Stimulated activated CD4-positive, alpha-beta T cell treated with anti-CD3 and anti-CD28 coated beads, TNF-alpha, amount 100 ng/mL, for 24 hours (primary cell): Measurements from ENCODE around the gene SCN4A.
A peak's percentile ranks its signal among the peaks of the same experiment; 100 is the strongest.
"Not testable (repeated sequence)": the region's sequence is repeated elsewhere in the genome, so short reads cannot be mapped to it uniquely, and the experiment has no call there.

Experiments used
- DNase-seq, 3 experiments: peaks; one replicate each; pipeline ENCODE4 v3.0.0-alpha.2; 2020; ENCODE audit warnings: low read depth in 3 of 3

SCN4A gene

DNA sequence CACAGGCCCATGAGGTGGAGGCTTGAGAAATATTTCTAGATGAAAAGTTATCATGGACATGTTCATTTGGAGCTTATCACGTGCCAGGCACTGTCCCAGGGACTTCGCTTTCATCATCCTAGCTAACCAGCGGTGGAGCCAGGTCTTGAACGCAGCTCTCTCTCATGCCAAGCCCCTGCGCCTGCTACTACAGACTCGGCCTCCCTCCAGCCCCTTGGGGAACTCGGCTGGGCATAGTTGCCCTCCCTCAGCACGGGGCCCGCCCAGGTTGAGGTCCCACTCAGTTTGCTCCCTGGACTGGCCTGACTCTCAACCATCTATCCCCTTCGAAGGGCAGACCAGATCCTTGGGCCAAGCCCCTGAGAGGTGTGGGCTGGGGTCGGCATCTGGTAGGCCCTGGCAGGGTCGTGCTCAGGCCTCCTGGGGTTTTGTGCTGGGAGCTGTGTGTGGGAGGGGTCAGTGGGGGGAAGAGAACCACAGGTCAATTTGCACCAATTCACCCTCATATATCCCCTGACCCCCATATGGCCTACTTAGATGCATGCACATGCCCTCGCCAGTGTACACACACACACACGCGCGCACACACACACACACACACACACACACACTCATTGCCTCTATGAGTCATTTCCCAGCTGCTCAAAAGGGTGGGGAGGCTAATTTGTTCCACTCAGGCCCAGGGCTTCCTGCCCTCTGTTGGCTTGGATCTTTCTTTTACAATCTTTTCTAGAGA lies 12.1 kb upstream of the SCN4A start:
- peak in 2 of 3 experiments; percentile 34 to 51 for DNase-seq

DNA sequence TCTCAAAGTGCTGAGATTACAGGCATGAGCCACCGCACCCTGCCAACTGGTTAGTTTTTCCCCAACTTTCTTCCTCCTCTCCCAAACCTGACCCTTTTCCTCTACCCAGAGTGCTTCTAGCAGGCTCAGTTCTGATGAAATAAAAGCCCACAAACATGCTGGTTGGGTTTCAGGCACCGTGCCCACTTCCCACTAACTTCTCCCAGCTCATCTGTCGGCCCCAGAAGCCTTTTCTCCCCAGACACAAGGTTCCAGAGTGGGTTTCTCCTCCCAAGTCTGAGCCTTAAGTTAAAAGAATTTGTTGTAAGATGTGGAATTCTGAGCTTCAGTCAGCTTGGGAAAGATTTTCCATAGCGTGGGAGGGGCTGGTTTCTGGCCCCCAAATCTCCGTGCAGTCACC lies 11.5 kb upstream of the SCN4A start:
- DNase-seq, result no peak

DNA sequence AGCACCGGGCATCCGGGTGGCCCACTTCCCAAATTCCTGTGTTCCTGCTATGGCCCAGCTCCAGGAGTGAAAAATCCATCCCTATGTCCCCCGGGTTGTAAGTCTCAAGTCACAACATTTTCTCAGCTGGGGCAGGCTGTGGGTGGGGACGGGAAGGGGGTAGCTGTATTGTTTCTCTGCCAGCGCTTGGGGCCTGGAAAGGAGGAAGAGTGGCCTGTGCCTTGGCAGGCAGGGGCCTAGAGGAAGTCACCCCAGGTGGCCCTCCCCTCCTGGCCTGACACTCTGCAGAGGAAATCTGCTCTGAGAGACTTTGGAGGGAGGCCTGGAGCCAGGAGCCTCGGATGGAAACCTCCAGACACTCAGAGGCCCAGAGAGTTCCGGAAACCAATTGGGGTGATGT lies 10.6 kb upstream of the SCN4A start:
- no peak for DNase-seq

GRCh38 chr17:63982641-63983040 lies 9.9 kb upstream of the SCN4A start:
- not testable (repeated sequence) for DNase-seq

DNA sequence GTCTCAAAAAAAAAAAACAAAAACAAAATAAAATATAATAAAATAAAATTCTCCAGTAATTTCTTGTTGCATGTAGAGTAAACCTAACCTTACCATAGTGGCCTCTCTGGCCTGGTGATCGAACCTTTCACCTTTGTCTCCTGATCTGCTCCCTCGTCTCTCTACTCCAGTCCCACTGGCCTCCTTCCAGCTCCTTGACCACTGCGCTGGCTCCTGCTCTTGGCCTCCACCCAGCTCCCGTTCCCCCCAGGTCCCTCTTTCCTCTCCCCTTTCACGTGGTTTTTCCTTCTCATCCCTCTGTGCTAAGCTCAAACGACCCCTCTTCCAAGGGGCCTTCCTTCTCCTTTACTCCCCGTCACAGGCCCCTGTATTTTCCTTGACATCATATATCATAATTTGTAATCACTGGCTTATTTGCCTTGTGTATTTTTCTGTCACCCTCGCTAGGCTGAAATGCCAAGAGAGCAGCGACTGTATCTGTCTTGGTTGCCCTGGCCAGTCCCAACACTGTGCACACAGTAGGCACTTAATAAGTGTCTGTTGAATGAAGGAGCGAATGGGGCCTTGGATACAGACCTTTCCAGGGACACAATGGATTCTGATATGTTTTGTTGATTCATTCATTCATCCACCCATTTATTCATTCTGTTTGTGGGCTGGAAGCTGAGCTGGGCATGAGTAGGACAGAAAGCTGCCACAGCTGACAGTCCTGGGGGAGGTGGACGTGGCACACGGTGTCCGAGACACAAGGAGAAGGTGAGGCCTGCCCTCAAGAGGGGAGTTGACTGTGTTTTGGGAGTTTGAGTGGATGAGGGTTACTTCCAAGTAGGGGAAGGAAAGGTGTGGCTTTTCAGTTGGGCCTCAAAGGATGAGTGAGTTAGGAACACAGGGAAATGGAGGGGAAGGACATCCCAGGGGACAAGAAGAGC lies 5.8 kb upstream of the SCN4A start:
- no peak for DNase-seq

GRCh38 chr17:63976702-63977101 lies 4.0 kb upstream of the SCN4A start:
- DNase-seq, result no peak

GRCh38 chr17:63975541-63976092 lies 2.9 kb upstream of the SCN4A start:
- DNase-seq, result no peak

GRCh38 chr17:63974594-63975192 lies 2.0 kb upstream of the SCN4A start:
- no peak for DNase-seq

DNA sequence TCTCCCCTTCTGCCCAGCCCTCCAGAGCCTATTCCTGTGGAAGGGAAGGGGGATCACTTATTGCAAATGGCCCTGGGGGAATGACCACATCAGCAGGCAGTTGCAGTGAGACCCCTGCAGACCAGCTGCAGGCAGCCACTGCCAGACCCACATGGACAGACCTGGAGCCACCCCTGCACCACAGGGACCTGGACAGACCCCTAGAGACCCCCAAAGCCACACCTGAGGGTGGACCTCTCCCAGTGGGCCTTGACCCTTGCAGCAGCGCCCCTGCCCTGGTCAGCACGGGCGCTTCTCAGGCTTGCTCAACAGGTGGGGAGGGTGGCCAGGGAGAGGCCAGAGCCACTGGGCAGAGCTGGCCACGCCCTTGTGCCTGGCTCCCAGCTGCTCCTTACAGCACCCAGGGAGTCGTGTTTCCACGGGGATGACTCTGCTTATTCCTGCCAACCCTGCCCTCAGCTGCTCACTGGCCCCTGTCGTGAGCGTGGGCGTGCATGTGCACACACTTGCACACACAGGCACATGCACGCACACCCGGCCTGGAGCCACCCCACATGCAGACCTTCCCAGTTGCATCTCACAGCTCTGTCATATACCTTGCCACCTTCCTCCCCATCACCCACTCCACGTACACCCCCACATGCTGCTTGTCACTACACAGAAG lies 1.3 kb upstream of the SCN4A start:
- DNase-seq, result no peak

DNA sequence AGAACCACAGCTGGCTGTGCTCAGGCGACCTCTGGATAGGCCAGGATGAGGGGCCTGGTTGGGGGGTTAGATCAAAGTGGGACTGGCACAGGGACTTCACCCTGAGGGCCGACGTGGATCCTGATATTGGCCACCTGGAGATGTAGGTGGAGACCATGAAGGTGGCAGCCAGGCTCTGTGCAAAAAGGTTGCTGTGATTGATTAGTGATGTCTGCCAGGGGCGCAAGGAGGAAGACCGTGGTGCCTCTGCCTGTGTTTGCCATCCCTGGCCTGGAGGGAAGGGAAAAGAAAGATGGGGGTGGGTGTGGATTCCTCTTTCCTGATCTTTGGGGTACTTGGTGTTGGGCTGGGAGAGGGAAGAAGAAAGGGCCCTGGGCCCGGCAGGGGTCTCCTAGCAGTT lies 529 bp upstream of the SCN4A start:
- DNase-seq, result no peak

DNA sequence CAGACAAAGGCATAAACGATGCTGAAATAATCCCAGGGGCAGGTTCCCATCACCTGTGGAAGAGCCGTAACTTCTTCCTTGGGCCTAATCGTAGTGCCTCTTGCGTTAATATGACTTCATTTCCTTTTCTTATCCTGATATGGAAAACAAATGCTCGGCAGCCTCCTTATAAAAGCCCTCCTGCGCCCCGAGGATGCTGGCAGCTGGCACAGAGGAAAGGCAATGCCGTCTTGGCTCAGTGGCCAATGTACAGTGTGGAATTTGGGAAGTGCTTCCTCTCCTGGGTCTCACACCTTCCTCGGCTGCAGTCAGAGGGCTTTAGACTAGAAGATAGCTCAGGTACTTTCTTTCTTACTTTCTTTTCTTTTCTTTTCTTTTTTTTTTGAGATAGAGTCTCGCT lies 3.4 kb downstream of the SCN4A start:
- no peak for DNase-seq

DNA sequence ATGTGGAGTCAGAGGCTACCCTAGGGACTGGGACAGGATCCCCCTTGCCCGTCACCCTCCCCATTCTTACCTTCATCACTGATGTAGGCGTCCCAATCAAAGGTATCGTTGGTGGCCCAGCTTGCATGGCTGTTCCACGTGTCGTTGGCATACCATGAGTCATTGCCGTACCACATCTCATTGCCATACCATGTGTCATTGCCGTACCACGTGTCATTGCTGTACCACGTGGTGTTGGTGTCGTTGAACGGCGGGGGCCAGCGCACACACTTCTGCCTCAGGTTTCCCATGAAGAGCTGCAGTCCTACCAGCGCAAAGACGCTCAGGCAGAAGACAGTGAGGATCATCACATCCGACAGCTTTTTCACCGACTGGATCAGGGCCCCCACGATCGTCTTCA lies 4.8 kb downstream of the SCN4A start:
- DNase-seq, result peak in 1 of 3 experiments; percentile 18

- DNase-seq, result peak in 1 of 3 experiments; percentile 25
Observed at GRCh38 chr17:63966646-63967264, 6.0 kb downstream of the SCN4A start.

- no peak for DNase-seq
Observed at GRCh38 chr17:63963123-63963522, 9.6 kb downstream of the SCN4A start.

DNA sequence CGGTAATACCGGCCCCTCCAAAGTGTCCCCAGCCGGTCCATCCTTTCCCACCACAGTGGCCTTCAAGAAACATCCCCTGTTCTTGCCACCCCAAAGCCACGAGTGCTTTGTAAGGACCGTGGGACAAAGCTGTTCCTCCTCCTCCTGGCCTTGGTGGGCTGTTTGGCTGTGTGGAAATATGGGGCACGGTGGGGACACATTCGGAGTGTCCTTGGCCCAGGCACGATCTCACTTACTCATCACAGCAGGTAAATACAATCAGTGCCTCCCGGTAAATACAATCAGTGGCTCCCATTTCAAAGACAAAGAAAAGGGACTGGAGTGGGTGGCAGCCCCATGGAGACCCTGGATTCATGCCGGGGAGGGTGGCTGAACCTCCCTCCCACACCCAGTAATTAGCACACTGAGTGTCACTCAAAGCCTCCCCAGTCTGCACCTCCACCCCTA lies 10.4 kb downstream of the SCN4A start:
- DNase-seq, result no peak

DNA sequence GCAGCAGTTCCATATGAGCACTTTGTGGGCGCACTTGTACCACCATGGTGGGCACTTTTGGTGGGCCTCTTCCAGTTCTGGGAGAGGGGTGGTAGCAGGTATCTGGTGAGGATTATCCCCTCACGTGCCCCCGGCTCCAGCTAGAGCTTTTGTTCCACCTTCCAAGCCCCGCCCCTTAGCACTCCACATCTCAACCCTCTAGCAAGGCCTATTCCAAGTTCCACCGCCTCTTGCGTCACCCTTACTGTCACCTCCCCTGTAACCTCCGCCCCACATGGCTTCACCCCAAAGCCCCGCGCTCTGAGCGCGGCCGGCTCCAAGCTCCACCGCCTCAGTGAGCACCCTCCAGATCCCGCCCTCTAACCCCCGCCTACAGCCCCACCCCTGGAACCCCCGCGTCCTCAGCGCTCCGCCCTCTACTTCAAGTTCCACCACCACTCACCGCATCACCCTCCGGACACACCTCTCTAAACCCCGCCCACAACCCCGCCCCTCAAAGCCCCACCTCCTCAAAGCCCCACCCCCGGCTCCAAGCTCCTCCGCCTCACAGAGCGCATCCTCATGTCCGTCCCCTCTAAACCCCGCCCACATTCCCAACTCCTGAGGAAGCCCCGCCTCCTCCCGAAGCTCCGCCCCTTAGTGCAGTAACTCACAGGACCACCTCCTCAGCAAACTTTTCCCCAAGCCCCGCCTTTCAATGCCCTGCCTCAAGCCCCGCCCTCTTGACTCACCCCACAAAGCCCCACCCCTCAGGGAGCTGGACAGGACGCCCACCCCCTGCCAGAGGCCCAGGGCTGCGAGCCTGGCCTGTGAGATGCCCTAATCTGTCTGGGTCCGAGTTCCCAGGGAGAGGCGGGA lies 11.1 kb downstream of the SCN4A start:
- peak in 1 of 3 experiments; percentile 60 for DNase-seq

DNA sequence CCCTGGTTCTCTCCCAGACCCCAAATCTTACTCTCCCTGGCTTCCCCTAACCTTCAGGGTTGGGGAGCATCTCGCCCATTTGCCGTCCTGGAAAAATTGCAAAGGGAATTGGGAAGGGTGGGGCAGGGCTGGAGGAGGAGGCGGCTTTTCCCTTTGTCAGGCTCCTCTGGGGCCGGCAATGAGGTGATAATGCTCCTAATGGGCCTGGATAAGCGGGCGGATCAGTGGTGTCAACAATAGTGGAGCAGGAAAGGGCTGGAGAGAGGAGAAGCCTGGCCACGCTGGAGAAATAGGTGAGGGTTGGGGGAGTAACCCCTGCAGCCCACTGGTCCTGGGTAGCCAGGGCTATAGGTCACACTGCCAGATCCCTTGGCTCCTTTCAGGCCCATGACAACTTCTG lies 12.3 kb downstream of the SCN4A start:
- no peak for DNase-seq

GRCh38 chr17:63960006-63960405 lies 12.7 kb downstream of the SCN4A start:
- DNase-seq, result no peak

- DNase-seq, result no peak
Observed at GRCh38 chr17:63956296-63956920, 16.3 kb downstream of the SCN4A start.

DNA sequence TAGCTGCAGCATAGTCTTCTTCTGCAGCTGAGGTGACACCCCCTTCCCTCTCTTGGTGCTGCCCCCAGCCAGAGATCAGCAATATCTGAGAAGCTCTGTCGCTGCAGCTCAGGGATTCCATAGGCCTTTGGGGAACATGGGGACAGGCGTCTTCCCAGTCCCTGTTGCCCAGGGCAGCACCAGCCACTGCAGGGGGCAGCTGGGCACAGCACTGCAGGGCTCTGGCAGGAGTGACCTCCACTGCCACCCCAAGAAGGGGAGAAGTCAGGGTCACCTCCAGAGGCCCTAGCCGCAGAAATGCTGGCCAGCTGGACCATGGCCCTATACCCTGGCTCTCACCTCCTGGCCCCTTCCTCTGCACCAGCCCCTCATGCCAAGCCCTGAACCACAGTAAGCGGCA lies 16.9 kb downstream of the SCN4A start:
- no peak for DNase-seq
